K562 (cell line): ENCODE results near the gene FOXA3. TPM values are rescaled to one million over a fixed set of nuclear protein-coding genes. Genes with fewer than 3 reads are reported as not detected.

Experiments used
- DDX20 ChIP-seq: fragments of 450-650 bp; IDR thresholded peaks from 2 replicates; pipeline ENCODE4 v1.6.1; 2016; ENCODE audit warnings: missing genetic modification characterization, low read depth, mild to moderate bottlenecking, missing compliant biosample characterization, moderate library complexity
- EWSR1 ChIP-seq: fragments of 450-650 bp; IDR thresholded peaks from 2 replicates; pipeline ENCODE4 v1.6.1; 2018; ENCODE audit warnings: borderline replicate concordance, mild to moderate bottlenecking, low read depth, moderate library complexity; ENCODE audit not compliant: partially characterized antibody
- FOXJ2 ChIP-seq: fragments of 200-800 bp; sonication (Bioruptor generic); IDR thresholded peaks from 2 replicates; pipeline ENCODE4 v1.6.1; 2016; ENCODE audit warnings: missing genetic modification characterization, missing compliant biosample characterization
- JUND ChIP-seq, 2 experiments: IDR thresholded peaks; 2 replicates in 1 of 2; 3 replicates in 1 of 2; pipeline ENCODE4 v1.6.1; 2011; ENCODE audit warnings: borderline replicate concordance in 2 of 2, low read depth in 2 of 2, low read length in 2 of 2, improper control_type of control experiment in 1 of 2, missing biosample characterization in 1 of 2, missing genetic modification characterization in 1 of 2, missing genetic modification reagents in 1 of 2
- MEIS2 ChIP-seq: fragments of 450-650 bp; IDR thresholded peaks from 2 replicates; pipeline ENCODE4 v1.6.1; 2014; ENCODE audit warnings: mild to moderate bottlenecking; ENCODE audit not compliant: partially characterized antibody
- MTA1 ChIP-seq: fragments of 450-650 bp; IDR thresholded peaks from 2 replicates; pipeline ENCODE4 v1.6.1; 2017; ENCODE audit warnings: borderline replicate concordance
- MYBL2 ChIP-seq, 2 experiments: fragments of 450-650 bp in 1 of 2; sonication (generic) in 1 of 2; formaldehyde crosslinking in 1 of 2; IDR thresholded peaks; 2 replicates each; pipeline versions ENCODE4 v1.6.1 to v1.8.1; 2017 to 2022; ENCODE audit warnings: borderline replicate concordance in 1 of 2, inconsistent platforms in 1 of 2, low read depth in 1 of 2, mild to moderate bottlenecking in 1 of 2, missing genetic modification reagents in 1 of 2, moderate library complexity in 1 of 2
- PREB ChIP-seq: sonication (generic); formaldehyde crosslinking; IDR thresholded peaks from 2 replicates; pipeline ENCODE4 v1.8.1; 2023; ENCODE audit warnings: mild to moderate bottlenecking, missing genetic modification reagents
- PTBP1 ChIP-seq: fragments of 200-400 bp; formaldehyde crosslinking; IDR thresholded peaks from 2 replicates; pipeline ENCODE4 v1.6.1; 2017; ENCODE audit warnings: low read depth, low read length
- SAP30 ChIP-seq: fragments of 200-600 bp; sonication (generic); IDR thresholded peaks from 2 replicates; pipeline ENCODE4 v1.6.1; 2012; ENCODE audit warnings: borderline replicate concordance, low read depth, mild to moderate bottlenecking, moderate library complexity, low read length, control low read depth, inconsistent platforms; ENCODE audit not compliant: insufficient read depth, poor library complexity, severe bottlenecking
- SETDB1 ChIP-seq: IDR thresholded peaks from one replicate; pipeline ENCODE4 v1.6.1; 2012; ENCODE audit warnings: low read length, control low read depth, inconsistent platforms
- STAG1 ChIP-seq: sonication (generic); formaldehyde crosslinking; IDR thresholded peaks from 2 replicates; pipeline ENCODE4 v1.5.0; 2020; ENCODE audit warnings: missing genetic modification reagents, borderline replicate concordance
- TARDBP ChIP-seq: fragments of 450-650 bp; IDR thresholded peaks from 2 replicates; pipeline ENCODE4 v1.6.1; 2016
- TFE3 ChIP-seq: fragments of 450-650 bp; formaldehyde crosslinking; IDR thresholded peaks from 2 replicates; pipeline ENCODE4 v1.4.0; 2020; ENCODE audit warnings: mild to moderate bottlenecking, mixed read lengths
- ZBTB12 ChIP-seq: fragments of 250-450 bp; sonication (Bioruptor Pico); IDR thresholded peaks from 2 replicates; pipeline ENCODE4 v1.4.0; 2020
- ZFX ChIP-seq: sonication (generic); formaldehyde crosslinking; IDR thresholded peaks from 2 replicates; pipeline ENCODE4 v1.8.0; 2022; ENCODE audit warnings: mild to moderate bottlenecking, missing genetic modification reagents, moderate library complexity
- ZNF212 ChIP-seq: fragments of 450-650 bp; formaldehyde crosslinking; IDR thresholded peaks from 2 replicates; pipeline ENCODE4 v1.4.0; 2020; ENCODE audit warnings: mild to moderate bottlenecking
- ZNF224 ChIP-seq: sonication (generic); formaldehyde crosslinking; IDR thresholded peaks from 2 replicates; pipeline ENCODE4 v1.8.0; 2022; ENCODE audit warnings: mild to moderate bottlenecking, missing genetic modification reagents
- ZNF280A ChIP-seq: fragments of 450-650 bp; IDR thresholded peaks from 2 replicates; pipeline ENCODE4 v1.6.1; 2018; ENCODE audit warnings: mild to moderate bottlenecking, low read depth; ENCODE audit not compliant: partially characterized antibody
- ZNF347 ChIP-seq: fragments of 450-650 bp; formaldehyde crosslinking; IDR thresholded peaks from 2 replicates; pipeline ENCODE4 v1.4.0; 2020; ENCODE audit warnings: low read depth, mild to moderate bottlenecking, moderate library complexity
- ZNF707 ChIP-seq: fragments of 250-450 bp; sonication (Bioruptor Pico); conservative IDR thresholded peaks from 2 replicates; pipeline ENCODE4 v1.8.0; 2022; ENCODE audit warnings: inconsistent platforms, mild to moderate bottlenecking, moderate library complexity
- polyA plus RNA-seq, 8 experiments: library from polyadenylated mRNA; depleted of rRNA in 4 of 8; stranded (reverse) in 5 of 8; unstranded in 3 of 8; fragments of >200 nt; fragmentation: Nextera tagmentation in 2 of 8; fragmentation: Illumina TruSeq in 1 of 8; extraction: Ambion mirVana in 2 of 8; extraction: Trizol in 1 of 8; gene quantifications; 2 replicates each; pipeline versions ENCODE4 v1.2.1 to v1.2.3, GENCODE V29; 2011 to 2014; ENCODE audit warnings: inconsistent platforms in 1 of 8, missing spikeins in 1 of 8
- total RNA-seq, 7 experiments: library from RNA; depleted of rRNA in 6 of 7; stranded (reverse); fragments of >200 nt in 6 of 7; fragmentation: Illumina TruSeq in 2 of 7; extraction: Trizol in 2 of 7; gene quantifications; 2 replicates each; pipeline versions ENCODE4 v1.2.1 to v1.2.3, GENCODE V29; 2011 to 2021; ENCODE audit warnings: low replicate concordance in 1 of 7

FOXA3 gene
- total and polyA plus RNA-seq, 9 of the 15 experiments (the other 6 are each of a cell fraction or from before 2014, with no cell fraction given): 1.3 to 15.5 (median 4.7) TPM

- no peak for TF ChIP-seq ZNF224 (CRISPR knock-in tag)
- TF ChIP-seq ZBTB12 (CRISPR knock-in tag): no peak
- TF ChIP-seq MEIS2: peak; percentile 99
- TF ChIP-seq ZNF347 (CRISPR knock-in tag): no peak
- peak; percentile 37 for TF ChIP-seq SAP30
- TF ChIP-seq MYBL2 (IDR thresholded peaks at IDR 0.05; ENCODE audit: low read depth): no peak
- no peak for TF ChIP-seq MYBL2 (CRISPR knock-in tag; IDR thresholded peaks at IDR 0.05; ENCODE audit: borderline replicate concordance)
- TF ChIP-seq TFE3 (CRISPR knock-in tag): no peak
- TF ChIP-seq JUND (IDR thresholded peaks at IDR 0.05; ENCODE audit: borderline replicate concordance, low read depth, low read length): 0 out of 2 replicates have a peak, but pooled peaks have one; percentile 2
- no peak for TF ChIP-seq JUND (tag; IDR thresholded peaks at IDR 0.05; ENCODE audit: borderline replicate concordance, low read depth, low read length)
- no peak for TF ChIP-seq FOXJ2 (tag)
- no peak for TF ChIP-seq ZNF280A
- no peak for TF ChIP-seq ZNF707 (CRISPR knock-in tag)
- TF ChIP-seq SETDB1: peak; percentile 51
- TF ChIP-seq TARDBP: no peak
- no peak for TF ChIP-seq EWSR1
- no peak for TF ChIP-seq PREB (CRISPR knock-in tag)
- no peak for TF ChIP-seq MTA1
- no peak for TF ChIP-seq ZNF212 (CRISPR knock-in tag)
- no peak for TF ChIP-seq STAG1 (CRISPR knock-in tag)
- no peak for TF ChIP-seq PTBP1
- TF ChIP-seq DDX20 (tag): no peak
- TF ChIP-seq ZFX: no peak; the same call in none of the 2 replicates
Observed at GRCh38 chr19:45902651-45903625, 38.8 kb downstream of the FOXA3 start (continued).
